ENCODE results near the gene NUAK1. TPM values are rescaled to one million over a fixed set of nuclear protein-coding genes. Genes with fewer than 3 reads are reported as not detected.
A peak's percentile ranks its signal among the peaks of the same experiment; 100 is the strongest.
"Not testable (repeated sequence)": the region's sequence is repeated elsewhere in the genome, so short reads cannot be mapped to it uniquely, and the experiment has no call there.

Gene NUAK1
- polyA plus RNA-seq, 3 donors = 9.6 to 10.9 (median 10.1) TPM

- no peak for DNase-seq (ENCODE audit: extremely low read depth in 1 of 11, low read depth in 9 of 11, low spot score in 4 of 11)
Measured at GRCh38 chr12:106157802-106158201, 19.0 kb upstream of the NUAK1 start.

DNA sequence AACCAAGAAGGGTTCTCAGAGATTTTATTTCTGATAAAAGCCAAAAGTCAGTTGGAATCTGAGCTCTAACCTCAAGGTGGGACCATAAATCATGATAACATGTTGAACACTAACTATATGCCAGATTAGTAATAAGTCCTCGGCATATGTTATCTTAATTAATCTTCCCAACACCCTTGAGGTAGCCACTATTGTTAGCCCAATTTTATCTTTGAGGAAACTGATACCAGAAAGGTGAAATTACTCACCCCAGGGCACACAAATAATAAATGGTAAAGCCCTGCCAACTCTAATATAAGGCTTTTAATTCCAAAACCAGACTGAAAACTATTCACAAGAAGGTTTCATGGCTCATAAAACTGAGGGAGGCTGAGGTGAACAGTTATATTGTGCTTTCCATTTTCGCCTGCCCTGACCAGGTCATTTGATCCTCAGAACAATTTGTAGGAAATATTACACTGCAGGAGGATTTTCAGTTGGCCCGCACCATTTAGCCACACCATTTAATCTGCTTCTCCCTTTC, 16.1 kb upstream of the NUAK1 start:
- DNase-seq (ENCODE audit: extremely low read depth in 1 of 11, low read depth in 9 of 11, low spot score in 4 of 11) = peak in 1 of 11 donors; percentile 49

DNA sequence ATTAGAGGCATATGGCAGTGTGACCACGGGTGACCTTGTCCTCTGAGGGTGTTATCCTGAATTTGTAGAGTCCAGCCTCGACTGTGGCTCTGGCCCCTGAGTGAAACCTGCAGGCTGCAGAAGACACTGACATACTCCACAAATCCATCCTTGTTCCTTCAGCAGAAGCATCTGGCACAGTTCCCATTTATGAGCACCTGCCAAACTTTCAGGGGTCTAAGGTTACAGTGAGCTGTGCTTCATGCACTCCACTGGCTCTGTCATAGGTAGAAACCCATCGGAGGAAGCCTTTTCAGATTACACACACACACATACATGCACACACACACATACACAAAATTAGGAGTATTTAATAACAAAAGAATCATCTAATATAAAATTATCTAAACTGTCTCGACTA, 13.6 kb upstream of the NUAK1 start:
- no peak for DNase-seq (ENCODE audit: extremely low read depth in 1 of 11, low read depth in 9 of 11, low spot score in 4 of 11)

- DNase-seq (ENCODE audit: extremely low read depth in 1 of 11, low read depth in 9 of 11, low spot score in 4 of 11) = no peak
Measured at GRCh38 chr12:106150555-106150954, 11.8 kb upstream of the NUAK1 start.

DNA sequence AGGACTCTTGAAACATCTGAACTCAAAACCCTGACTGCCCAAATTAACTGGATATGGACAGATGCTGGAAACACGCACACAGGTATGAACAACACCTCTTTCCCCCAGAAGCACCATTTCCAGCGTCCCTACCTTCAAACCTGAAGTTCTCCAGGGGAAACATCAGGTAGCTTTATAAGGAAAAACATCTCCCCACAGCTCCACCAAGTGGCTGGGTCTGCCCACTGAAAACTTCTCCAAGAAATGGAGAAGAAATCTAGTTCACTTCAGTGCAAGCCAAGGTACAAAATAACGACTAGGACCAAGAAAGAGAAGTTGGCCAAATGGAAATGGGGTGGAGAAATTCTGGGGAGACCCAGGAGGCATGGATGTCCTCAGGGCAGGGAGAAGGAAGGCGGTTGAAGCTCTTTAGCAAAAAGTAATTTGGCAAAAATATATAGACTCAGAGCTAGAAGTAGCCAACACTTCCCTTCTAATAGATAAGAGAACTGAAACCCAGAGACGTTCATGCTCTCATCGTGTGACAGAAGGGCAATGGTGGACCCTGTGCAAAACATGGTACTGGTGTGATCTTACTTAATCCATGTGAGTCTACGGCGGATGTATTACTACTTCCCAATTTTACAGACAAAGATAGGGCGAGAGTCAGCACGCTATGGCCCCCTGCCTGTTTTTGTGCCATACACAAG, 10.5 kb upstream of the NUAK1 start:
- no peak for DNase-seq (ENCODE audit: extremely low read depth in 1 of 11, low read depth in 9 of 11, low spot score in 4 of 11)

DNA sequence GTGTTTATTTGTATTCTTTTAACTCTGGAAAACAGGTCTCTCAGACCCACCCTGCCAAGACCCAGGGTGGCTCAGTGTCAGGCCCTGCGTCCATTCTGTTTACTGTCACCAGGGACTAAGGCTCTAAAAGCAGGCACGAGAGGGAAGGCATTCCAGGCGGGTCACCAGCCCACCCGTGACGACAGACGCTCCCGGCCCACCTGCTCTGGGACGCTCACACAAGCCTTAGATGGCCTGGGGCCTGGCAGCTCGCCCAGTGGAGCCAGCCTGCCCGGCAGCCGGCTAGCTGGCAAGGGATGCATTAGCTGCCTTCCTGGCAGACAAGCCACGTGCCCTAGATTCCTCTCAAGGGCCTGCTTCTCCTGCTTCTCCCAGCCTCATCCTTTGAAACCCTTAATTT, 9.2 kb upstream of the NUAK1 start:
- no peak for DNase-seq (ENCODE audit: extremely low read depth in 1 of 11, low read depth in 9 of 11, low spot score in 4 of 11)

GRCh38 chr12:106146987-106147386, 8.2 kb upstream of the NUAK1 start:
- DNase-seq (ENCODE audit: extremely low read depth in 1 of 11, low read depth in 9 of 11, low spot score in 4 of 11) = no peak

DNA sequence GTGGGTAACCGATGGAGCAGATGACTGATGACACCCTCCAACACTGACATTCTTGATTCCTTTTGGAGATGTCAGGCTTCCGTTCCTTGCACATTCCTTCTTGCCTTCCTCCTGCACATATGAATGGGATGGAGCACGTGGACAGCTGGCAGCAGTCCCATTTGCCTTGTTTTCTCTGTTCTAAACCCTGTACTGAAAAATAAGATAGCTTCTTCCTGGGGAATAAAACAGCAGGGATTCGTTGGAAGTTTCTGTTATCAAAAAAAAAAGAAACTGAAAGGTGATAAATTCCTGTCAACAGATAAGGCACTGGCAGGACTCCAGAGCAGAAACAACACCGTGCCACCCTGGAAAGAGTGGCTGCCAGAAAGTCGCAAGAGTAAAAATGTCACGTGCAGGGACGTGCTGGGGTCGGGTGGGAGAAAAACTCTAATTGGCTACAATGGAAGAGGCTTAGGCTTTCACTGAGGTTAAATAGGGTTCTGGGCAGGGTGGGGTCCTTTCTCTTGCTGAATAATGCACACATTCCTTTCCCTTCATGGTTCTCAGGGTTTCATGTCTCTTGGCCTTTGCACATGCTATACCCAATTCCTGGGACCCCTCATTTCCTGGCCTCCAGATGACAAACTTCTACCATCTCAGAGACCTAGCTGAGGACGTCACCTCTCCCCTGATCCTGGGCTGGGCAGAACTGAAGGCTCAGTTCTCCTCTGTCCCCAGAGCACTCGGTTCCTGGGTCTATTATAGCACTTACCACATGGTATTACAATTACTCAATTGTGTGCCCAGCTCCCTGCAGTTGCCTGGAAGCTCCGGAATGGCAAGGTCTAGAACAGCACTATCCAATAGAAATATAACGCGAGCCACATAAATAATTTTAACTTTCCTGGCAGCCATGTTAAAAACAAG, 7.0 kb upstream of the NUAK1 start:
- DNase-seq (ENCODE audit: extremely low read depth in 1 of 11, low read depth in 9 of 11, low spot score in 4 of 11) = no peak

GRCh38 chr12:106144847-106145246, 6.1 kb upstream of the NUAK1 start:
- no peak for DNase-seq (ENCODE audit: extremely low read depth in 1 of 11, low read depth in 9 of 11, low spot score in 4 of 11)

DNA sequence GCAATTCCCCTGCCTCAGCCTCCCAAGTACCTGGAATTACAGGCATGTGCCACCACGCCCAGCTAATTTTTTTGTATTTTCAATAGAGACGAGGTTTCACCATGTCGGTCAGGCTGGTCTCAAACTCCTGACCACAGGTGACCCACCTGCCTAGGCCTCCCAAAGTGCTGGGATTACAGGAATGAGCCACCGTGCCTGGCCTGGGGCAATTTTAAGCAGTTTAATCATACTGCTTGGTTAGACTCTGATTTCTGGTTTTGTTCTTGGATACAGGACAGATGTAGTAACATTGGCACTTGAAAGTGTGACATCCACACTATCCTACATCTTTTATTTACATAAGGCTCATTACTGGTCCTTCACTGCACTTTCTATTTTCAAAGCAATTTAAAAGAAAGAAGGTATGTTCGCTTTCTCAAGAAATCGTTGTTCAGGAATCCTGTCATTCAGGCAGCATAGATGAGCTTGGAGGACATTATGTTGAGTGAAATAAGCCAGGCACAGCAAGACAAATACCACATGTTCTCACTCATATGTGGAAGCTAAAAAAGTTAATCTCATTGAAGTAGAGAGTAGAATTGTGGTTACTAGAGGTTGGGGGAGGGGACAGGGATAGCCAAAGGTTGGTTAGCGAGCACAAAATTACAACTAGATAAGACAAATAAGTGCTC, 4.0 kb upstream of the NUAK1 start:
- DNase-seq (ENCODE audit: extremely low read depth in 1 of 11, low read depth in 9 of 11, low spot score in 4 of 11) = no peak

- DNase-seq (ENCODE audit: extremely low read depth in 1 of 11, low read depth in 9 of 11, low spot score in 4 of 11) = not testable (repeated sequence)
Measured at GRCh38 chr12:106141920-106142319, 3.2 kb upstream of the NUAK1 start.

GRCh38 chr12:106141452-106141851, 2.7 kb upstream of the NUAK1 start:
- no peak for DNase-seq (ENCODE audit: extremely low read depth in 1 of 11, low read depth in 9 of 11, low spot score in 4 of 11)

DNA sequence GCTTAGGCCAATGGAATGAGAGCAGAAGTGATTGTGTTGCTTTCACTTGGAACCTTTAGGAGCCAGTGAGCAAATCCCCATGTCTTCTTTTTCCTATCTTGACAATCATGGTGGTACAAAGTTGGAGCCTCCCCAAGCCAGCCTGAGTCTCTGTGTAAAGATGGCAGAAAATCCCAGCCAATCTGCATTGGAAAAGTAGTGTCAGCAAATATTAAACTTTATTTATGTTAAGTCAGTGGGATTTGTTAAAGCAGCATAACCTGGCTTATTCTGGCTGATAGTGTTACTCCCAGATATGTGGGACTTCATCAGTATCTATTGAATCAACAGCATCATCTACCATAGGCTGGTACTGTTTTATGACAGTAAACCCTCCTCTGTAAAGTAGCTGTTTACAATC, 2.2 kb upstream of the NUAK1 start:
- no peak for DNase-seq (ENCODE audit: extremely low read depth in 1 of 11, low read depth in 9 of 11, low spot score in 4 of 11)

DNA sequence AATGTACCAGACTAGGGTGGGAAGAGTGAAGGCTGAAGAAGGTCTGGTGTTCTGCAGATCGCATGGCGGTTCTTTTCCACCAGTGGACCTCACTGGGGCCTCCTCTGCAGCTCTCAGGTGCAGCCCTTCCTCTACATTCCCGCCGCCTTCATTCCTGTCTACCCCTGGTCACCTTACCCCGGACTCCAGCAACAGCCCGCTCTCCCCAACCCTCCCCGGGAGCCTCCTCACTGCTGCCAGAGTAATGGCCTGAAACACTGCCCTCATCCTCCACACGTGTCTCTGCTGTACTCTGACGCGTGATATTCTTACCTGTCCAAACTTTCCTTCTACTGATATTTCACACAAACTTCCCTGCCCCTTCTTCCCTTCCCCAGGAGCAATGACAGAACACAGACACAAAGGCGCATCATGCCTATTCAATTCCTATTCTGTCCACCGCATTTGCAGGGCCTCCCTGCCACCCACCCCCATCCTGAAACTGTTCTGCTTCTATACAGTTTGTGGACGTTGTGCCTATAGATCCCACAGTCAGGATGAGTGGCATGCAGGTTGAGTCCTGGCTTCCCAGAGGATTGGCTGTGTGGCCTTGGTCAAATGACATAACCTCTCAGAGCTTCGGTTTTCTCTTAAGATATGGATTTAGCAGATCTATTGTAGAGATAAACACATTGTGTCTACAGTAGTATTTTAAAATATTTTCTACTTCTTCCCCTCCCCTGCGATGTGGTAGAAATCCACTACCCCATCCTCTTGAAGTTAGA, 1.7 kb upstream of the NUAK1 start:
- no peak for DNase-seq (ENCODE audit: extremely low read depth in 1 of 11, low read depth in 9 of 11, low spot score in 4 of 11)

DNA sequence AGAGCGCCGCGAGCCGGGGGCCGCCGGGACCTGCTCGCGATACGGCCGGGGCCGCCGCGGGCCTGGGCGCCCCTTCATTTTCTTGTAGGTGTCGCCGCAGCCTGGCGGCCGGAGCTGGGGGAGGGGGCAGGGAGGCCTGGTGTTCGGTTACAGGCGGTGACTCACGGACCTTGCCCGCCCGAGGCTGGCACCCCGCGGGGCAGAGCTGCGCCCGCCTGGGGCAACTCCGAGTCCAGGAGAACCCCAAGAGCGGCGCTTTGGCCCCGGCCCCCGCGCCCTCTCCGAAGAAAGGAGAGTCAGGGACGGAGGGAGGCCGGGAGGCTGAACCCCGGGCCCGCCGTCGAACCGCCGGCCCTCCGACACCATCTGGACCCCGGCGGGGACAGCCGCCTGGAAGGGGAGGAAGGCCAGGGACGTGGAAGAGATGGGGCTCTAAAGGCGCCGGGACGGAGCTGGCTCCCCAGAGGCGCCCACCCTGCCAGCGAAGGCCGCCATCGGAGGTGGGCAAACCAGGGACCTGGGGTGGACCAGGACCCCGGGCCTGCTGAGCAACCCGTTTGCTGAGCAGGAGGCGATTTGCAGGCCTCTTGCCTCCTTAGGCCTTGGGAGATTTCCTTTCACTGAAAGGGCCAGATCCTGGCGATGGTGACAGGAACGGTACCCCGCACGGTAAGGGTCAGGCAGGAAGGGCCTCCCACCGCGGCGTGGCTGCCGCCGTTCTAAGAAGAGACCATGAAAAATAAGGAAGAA, 843 bp upstream of the NUAK1 start:
- DNase-seq (ENCODE audit: extremely low read depth in 1 of 11, low read depth in 9 of 11, low spot score in 4 of 11) = peak in 3 of 11 donors; percentile 58 to 72 (median 68)

- no peak for DNase-seq (ENCODE audit: extremely low read depth in 1 of 11, low read depth in 9 of 11, low spot score in 4 of 11)
Measured at GRCh38 chr12:106138357-106138632, 459 bp downstream of the NUAK1 start.

DNA sequence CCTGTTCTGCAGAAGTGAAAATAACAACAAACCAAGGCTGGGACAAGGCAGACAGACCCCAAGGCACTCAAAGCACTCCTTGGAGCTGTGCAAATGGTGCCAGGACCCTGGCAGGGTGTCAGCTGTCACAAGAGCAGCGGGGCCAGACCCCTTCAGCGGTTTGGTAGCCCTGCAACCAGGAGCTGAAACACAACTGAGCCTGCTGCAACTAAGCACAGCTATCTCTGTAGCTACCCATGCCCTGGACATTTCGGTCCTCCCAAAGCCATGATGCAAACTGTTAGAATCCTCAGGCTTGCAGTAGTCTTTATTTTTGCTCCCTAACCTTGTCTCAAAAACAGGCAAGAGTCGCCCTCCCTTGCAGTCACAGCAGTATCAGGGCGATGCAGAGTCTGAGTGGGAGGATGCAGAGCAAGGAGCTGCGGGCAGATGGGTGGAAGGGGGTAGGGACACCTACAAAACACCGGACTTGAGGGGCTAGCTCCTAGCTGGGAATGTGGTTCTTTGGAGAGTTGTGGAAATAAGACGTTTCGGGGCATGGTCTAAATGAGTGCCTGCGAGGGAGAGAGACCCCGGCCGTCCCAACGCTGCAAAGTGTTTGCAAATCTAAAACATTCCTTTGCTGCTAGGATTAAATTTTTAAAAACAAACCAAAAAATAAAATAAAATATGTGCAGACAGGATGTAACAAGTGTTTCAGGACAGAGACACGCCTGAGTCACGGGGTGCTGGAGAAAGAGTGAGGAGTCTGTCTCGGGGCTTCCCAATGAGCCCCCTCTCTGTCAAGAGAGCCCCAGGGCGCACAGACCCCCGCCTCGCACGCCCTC, 1.0 kb downstream of the NUAK1 start:
- DNase-seq (ENCODE audit: extremely low read depth in 1 of 11, low read depth in 9 of 11, low spot score in 4 of 11) = no peak

GRCh38 chr12:106136263-106136662, 2.5 kb downstream of the NUAK1 start:
- peak; percentile 58 to 90 (median 81) for DNase-seq (ENCODE audit: extremely low read depth in 1 of 11, low read depth in 9 of 11, low spot score in 4 of 11)

Data from renal cortex interstitium (tissue), 11 donors.